Endothelial cell (in vitro differentiated cells): ENCODE results near the gene SLC5A5. TPM values are rescaled to one million over a fixed set of nuclear protein-coding genes. Genes with fewer than 3 reads are reported as not detected.

Source experiments
- DNase-seq: peaks from one replicate; pipeline ENCODE4 v3.0.0; 2021; ENCODE audit warnings: low spot score
- H3K27ac Mint-ChIP-seq: one replicate; pipeline ENCODE4 v1.8.0; 2021; ENCODE audit warnings: mixed read lengths, inconsistent platforms; ENCODE audit not compliant: unreplicated experiment
- H3K27me3 Mint-ChIP-seq: one replicate; pipeline ENCODE4 v1.8.0; 2021; ENCODE audit warnings: mild to moderate bottlenecking, moderate library complexity, mixed read lengths, inconsistent platforms; ENCODE audit not compliant: unreplicated experiment
- H3K36me3 Mint-ChIP-seq: one replicate; pipeline ENCODE4 v1.8.0; 2021; ENCODE audit warnings: mild to moderate bottlenecking, low read depth, mixed read lengths, inconsistent platforms; ENCODE audit not compliant: unreplicated experiment
- H3K4me1 Mint-ChIP-seq: one replicate; pipeline ENCODE4 v1.8.0; 2021; ENCODE audit warnings: mild to moderate bottlenecking, mixed read lengths, inconsistent platforms; ENCODE audit not compliant: unreplicated experiment
- H3K4me3 Mint-ChIP-seq: one replicate; pipeline ENCODE4 v1.8.0; 2021; ENCODE audit warnings: mild to moderate bottlenecking, mixed read lengths, inconsistent platforms; ENCODE audit not compliant: unreplicated experiment
- H3K9me3 Mint-ChIP-seq: one replicate; pipeline ENCODE4 v1.8.0; 2021; ENCODE audit warnings: mixed read lengths, inconsistent platforms; ENCODE audit not compliant: unreplicated experiment
- CTCF ChIP-seq: fragments of 200-600 bp; sonication (generic); IDR thresholded peaks from one replicate; pipeline ENCODE4 v1.5.0; 2021; ENCODE audit warnings: antibody characterized with exemption; ENCODE audit not compliant: unreplicated experiment
- total RNA-seq: library from RNA; stranded (reverse); fragmentation: NEBNext Ultra II Directional; extraction: Animal tissue kit (Norgen Biotek cat#: 25700); gene quantifications from one replicate; pipeline ENCODE4 v1.2.1, GENCODE V29; 2021; ENCODE audit not compliant: unreplicated experiment

The SLC5A5 gene
- total RNA-seq, 1 donor from 2014 or later: not detected

GRCh38 chr19:17866312-17866963 is 5.3 kb upstream of the SLC5A5 start:
- Mint-ChIP-seq H3K4me1 (peaks cover 4% of the 10 kb centered on the region), H3K27ac (no peak overlapping the region), H3K27me3 (peaks cover 11% of the 10 kb centered on the region), H3K4me3 (no peak overlapping the region), H3K9me3 (no peaks in the 10 kb centered on the region), H3K36me3 (peaks cover 26% of the 10 kb centered on the region)
- TF ChIP-seq CTCF: no peak
- DNase-seq: no peak

GRCh38 chr19:17866964-17867486 is 4.7 kb upstream of the SLC5A5 start:
- H3K4me3 Mint-ChIP-seq: no peak overlapping the region
- TF ChIP-seq CTCF: no peak
- peaks cover 21% of the 10 kb centered on the region for H3K36me3 Mint-ChIP-seq
- no peak for DNase-seq
- no peaks in the 10 kb centered on the region for H3K4me1 Mint-ChIP-seq
- H3K27me3 Mint-ChIP-seq: peaks cover 11% of the 10 kb centered on the region
- H3K27ac Mint-ChIP-seq: no peak overlapping the region
- no peaks in the 10 kb centered on the region for H3K9me3 Mint-ChIP-seq

- Mint-ChIP-seq H3K27me3 (peaks cover 9% of the 10 kb centered on the region), H3K4me1 (no peaks in the 10 kb centered on the region), H3K36me3 (peaks cover 15% of the 10 kb centered on the region), H3K27ac (no peak overlapping the region), H3K9me3 (no peaks in the 10 kb centered on the region), H3K4me3 (no peak overlapping the region)
- no peak for DNase-seq
- TF ChIP-seq CTCF: no peak
Measured at GRCh38 chr19:17868669-17869068, 3.1 kb upstream of the SLC5A5 start.

DNA sequence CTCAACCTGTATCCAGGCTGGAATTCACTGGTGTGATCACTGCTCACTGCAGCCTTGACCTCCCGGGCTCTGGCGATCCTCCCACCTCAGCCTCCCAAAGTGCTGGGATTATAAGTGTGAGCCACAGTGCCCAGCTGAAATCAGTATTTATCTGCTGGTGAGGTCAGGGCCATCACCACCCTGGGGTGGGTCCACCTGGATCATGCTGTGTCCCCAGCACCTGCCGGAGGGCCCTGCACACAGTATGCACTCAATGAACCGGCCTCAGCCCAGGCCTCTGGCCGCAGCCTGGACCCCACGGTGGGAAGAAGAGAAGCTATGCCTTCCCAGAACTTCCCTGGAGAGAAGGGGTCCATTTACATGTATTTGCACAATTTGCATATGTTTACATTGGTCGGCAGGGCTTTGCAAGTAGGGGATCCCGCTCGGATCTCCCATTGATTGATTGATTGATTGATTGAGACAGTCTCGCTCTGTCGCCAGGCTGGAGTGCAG is 2.6 kb upstream of the SLC5A5 start:
- TF ChIP-seq CTCF: no peak
- Mint-ChIP-seq H3K4me1 (no peaks in the 10 kb centered on the region), H3K9me3 (no peaks in the 10 kb centered on the region), H3K27me3 (peaks cover 9% of the 10 kb centered on the region), H3K36me3 (peaks cover 13% of the 10 kb centered on the region), H3K4me3 (no peak overlapping the region), H3K27ac (no peak overlapping the region)
- no peak for DNase-seq
